GM12878 (cell line): Measurements from ENCODE around the gene FDX2.

Source experiments
- CTCF ChIP-seq, 3 experiments: IDR thresholded peaks in 2 of 3; conservative IDR thresholded peaks in 1 of 3; 2 replicates each; pipeline ENCODE4 v1.5.1; 2011; ENCODE audit warnings: low read depth in 3 of 3, low read length in 3 of 3, mild to moderate bottlenecking in 3 of 3, control low read depth in 2 of 3, moderate library complexity in 2 of 3, inconsistent platforms in 1 of 3, mixed read lengths in 1 of 3; ENCODE audit not compliant: control insufficient read depth in 2 of 3, insufficient read depth in 1 of 3; ENCODE audit errors: extremely low read depth in 1 of 3
- SP1 ChIP-seq: IDR thresholded peaks from one replicate; pipeline ENCODE4 v1.6.1; 2011; ENCODE audit warnings: low read depth, low read length

- TF ChIP-seq CTCF (IDR thresholded peaks at IDR 0.05 in 2 of 3, conservative IDR thresholded peaks at IDR 0.05 in 1 of 3; ENCODE audit: control insufficient read depth in 2 of 3, extremely low read depth in 1 of 3, insufficient read depth in 1 of 3, low read depth in 3 of 3, low read length in 3 of 3) (no peak), SP1 (no peak)
These were observed 21.5 kb downstream of the FDX2 start for GRCh38 chr19:10294368-10294697.
